ENCODE measurements around the gene LYRM1. TPM values are rescaled to one million over a fixed set of nuclear protein-coding genes. Genes with fewer than 3 reads are reported as not detected.
"Not testable (repeated sequence)": the region's sequence is repeated elsewhere in the genome, so short reads cannot be mapped to it uniquely, and the experiment has no call there.

Gene LYRM1
- total RNA-seq, 4 donors from 2014 or later: 31.3 to 68.3 (median 50.3) TPM

- ATAC-seq (ENCODE audit: low FRiP score): no peak
- no peak for DNase-seq (ENCODE audit: low spot score)
- no peak for TF ChIP-seq CTCF (IDR thresholded peaks at IDR 0.05)
Measured at GRCh38 chr16:20857281-20857680, 43.3 kb upstream of the LYRM1 start.

DNA sequence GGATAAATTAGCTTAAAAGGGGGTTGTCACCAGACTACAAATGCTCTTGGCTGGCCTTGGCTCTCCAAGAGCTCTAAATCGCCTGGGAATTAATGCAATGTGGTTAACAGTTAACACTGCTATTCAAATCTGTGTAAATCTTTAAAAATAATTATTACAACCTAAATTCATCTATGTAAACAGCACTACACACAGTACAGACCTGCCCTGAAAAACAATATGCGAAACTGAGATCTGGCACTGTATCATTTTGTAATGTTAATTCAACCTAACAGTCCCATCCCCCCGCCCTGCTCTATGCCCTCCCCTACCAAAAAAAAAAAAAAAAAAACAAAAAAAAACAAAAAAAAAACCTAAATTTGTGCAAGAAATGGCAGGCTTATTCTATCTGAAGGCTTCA is 41.3 kb upstream of the LYRM1 start:
- DNase-seq (ENCODE audit: low spot score): no peak
- ATAC-seq (ENCODE audit: low FRiP score): no peak
- no peak for TF ChIP-seq CTCF (IDR thresholded peaks at IDR 0.05)

DNA sequence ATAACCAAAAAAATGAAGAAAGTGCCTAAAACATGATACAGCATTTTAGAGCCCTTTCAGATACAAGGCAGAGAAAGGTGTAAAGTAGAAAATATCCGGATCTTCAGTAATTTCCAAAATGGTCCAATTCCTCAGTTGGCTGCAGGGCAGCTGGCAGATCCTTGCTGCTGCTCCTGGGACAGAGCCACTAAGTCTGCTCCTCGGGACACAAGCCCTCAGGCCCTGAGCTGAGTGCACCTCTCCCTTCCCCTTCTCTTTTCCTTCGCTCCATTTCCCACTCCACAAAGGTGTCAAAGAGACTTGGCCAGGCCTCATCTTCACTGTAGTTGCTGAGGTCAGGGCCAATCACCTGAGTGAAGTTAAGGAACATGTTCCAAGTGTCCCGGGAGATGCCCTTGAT is 40.9 kb upstream of the LYRM1 start:
- TF ChIP-seq CTCF (IDR thresholded peaks at IDR 0.05): no peak
- ATAC-seq (ENCODE audit: low FRiP score) (no peak), DNase-seq (ENCODE audit: low spot score) (no peak)

DNA sequence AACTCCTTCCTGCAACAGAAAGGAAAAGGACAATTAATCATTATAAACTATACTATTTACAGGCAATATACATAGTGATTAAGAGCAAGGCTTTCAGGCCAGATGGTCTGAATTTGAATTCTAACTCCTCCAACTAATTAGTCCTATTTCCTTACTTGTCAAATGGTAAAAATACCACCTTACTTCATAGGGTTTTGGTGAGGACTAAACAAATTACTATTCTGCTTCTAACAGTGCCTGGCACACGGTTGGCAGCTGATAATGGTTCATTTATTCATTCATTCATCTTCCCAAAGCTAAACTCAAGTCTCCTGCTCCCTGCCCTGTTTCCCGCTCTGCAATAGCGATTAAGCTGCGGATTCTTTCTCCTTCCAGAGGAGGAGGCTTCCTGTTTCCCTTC is 40.2 kb upstream of the LYRM1 start:
- DNase-seq (ENCODE audit: low spot score) (no peak), ATAC-seq (ENCODE audit: low FRiP score) (no peak)
- no peak for TF ChIP-seq CTCF (IDR thresholded peaks at IDR 0.05)

GRCh38 chr16:20860995-20861394 is 39.6 kb upstream of the LYRM1 start:
- not testable (repeated sequence) for ATAC-seq (ENCODE audit: low FRiP score); DNase-seq (ENCODE audit: low spot score)

GRCh38 chr16:20862162-20862960 is 38.2 kb upstream of the LYRM1 start:
- no peak for TF ChIP-seq CTCF (IDR thresholded peaks at IDR 0.05)
- ATAC-seq (ENCODE audit: low FRiP score) (no peak), DNase-seq (ENCODE audit: low spot score) (no peak)

- ATAC-seq (ENCODE audit: low FRiP score); DNase-seq (ENCODE audit: low spot score): not testable (repeated sequence)
Measured at GRCh38 chr16:20864376-20864775, 36.2 kb upstream of the LYRM1 start.

DNA sequence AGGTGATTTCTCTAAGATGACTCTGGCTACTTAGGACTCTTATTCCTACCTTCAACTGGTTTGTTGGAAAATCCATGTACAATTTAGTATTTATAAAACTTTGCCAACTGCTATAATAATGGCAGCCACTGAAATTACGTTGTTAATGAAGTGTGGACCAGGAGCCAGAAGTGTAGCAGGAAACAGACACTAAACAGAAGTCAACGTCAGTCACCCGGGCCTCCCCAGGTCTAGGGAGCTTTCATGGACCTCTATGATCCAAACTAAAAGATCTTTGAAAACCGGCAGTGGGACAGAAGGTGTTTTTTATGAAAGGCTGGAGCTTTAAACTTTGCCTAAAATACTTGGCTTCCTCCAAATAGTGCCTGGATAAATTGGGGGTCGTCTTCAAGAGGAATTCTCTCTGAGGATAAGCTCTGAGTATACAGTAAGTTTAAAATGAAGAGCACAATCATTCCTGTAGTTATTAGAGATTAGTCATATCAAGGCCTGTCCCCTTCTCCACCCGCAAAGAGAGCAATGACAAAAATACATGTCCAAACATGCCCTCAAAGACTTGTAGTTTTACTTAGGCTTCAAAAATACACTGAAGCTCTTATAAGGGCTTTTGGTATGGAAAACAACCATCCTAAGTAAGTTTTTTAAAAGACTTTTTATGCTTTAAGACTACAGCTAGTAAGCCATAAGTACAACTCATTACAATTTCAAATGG is 35.0 kb upstream of the LYRM1 start:
- DNase-seq (ENCODE audit: low spot score) (no peak), ATAC-seq (ENCODE audit: low FRiP score) (no peak)
- TF ChIP-seq CTCF (IDR thresholded peaks at IDR 0.05): no peak
